Mesenchymal stem cell (in vitro differentiated cells and primary cell): ENCODE data around the gene HOGA1.

Experiments
- DNase-seq: peaks from one replicate; pipeline ENCODE4 v3.0.0-alpha.2; 2013
- H2AFZ ChIP-seq: one replicate; pipeline ENCODE4 v1.6.1; 2013; ENCODE audit warnings: low read depth, mild to moderate bottlenecking, control low read depth, inconsistent platforms, low read length, moderate library complexity
- H2AK5ac ChIP-seq: 2 replicates; pipeline ENCODE4 v1.6.1; 2013; ENCODE audit warnings: low read length, moderate library complexity, mild to moderate bottlenecking, inconsistent platforms; ENCODE audit not compliant: severe bottlenecking
- H2BK120ac ChIP-seq: one replicate; pipeline ENCODE4 v1.6.1; 2013; ENCODE audit warnings: low read depth, mild to moderate bottlenecking, inconsistent platforms, low read length, moderate library complexity
- H2BK12ac ChIP-seq, 2 experiments: one replicate each; pipeline ENCODE4 v1.6.1; 2013; ENCODE audit warnings: inconsistent platforms in 2 of 2, low read length in 2 of 2, mild to moderate bottlenecking in 2 of 2, moderate library complexity in 2 of 2, control low read depth in 1 of 2
- H2BK15ac ChIP-seq: one replicate; pipeline ENCODE4 v1.6.1; 2013; ENCODE audit warnings: mild to moderate bottlenecking, low read depth, inconsistent platforms; ENCODE audit not compliant: poor library complexity, severe bottlenecking
- H2BK5ac ChIP-seq: 2 replicates; pipeline ENCODE4 v1.6.1; 2013; ENCODE audit warnings: low read depth, mild to moderate bottlenecking, low read length, control low read depth, inconsistent platforms; ENCODE audit not compliant: poor library complexity, severe bottlenecking
- H3K14ac ChIP-seq, 2 experiments: one replicate each; pipeline ENCODE4 v1.6.1; 2013; ENCODE audit warnings: inconsistent platforms in 2 of 2, low read length in 2 of 2, control low read depth in 1 of 2, mild to moderate bottlenecking in 1 of 2, moderate library complexity in 1 of 2
- H3K18ac ChIP-seq, 2 experiments: one replicate each; pipeline ENCODE4 v1.6.1; 2013; ENCODE audit warnings: inconsistent platforms in 2 of 2, low read length in 2 of 2, control low read depth in 1 of 2, low read depth in 1 of 2, mild to moderate bottlenecking in 1 of 2
- H3K23ac ChIP-seq, 2 experiments: one replicate each; pipeline ENCODE4 v1.6.1; 2013; ENCODE audit warnings: inconsistent platforms in 2 of 2, low read length in 2 of 2, mild to moderate bottlenecking in 2 of 2, moderate library complexity in 2 of 2, control low read depth in 1 of 2
- H3K27ac ChIP-seq: 2 replicates; pipeline ENCODE4 v1.5.1; 2013; ENCODE audit warnings: mild to moderate bottlenecking, moderate library complexity, low read length, control low read depth, inconsistent platforms; ENCODE audit not compliant: poor library complexity, severe bottlenecking
- H3K27me3 ChIP-seq, 2 experiments: 2 replicates each; pipeline versions ENCODE4 v1.6.1 to v1.7.0; 2013; ENCODE audit warnings: low read length in 2 of 2, mild to moderate bottlenecking in 2 of 2, moderate library complexity in 2 of 2, control low read depth in 1 of 2, inconsistent platforms in 1 of 2; ENCODE audit not compliant: control insufficient read depth in 1 of 2, insufficient read depth in 1 of 2
- H3K36me3 ChIP-seq, 2 experiments: 2 replicates each; pipeline versions ENCODE4 v1.6.1 to v1.7.0; 2013; ENCODE audit warnings: low read length in 2 of 2, control low read depth in 1 of 2, inconsistent platforms in 1 of 2, low read depth in 1 of 2, mild to moderate bottlenecking in 1 of 2; ENCODE audit not compliant: insufficient read depth in 2 of 2, control insufficient read depth in 1 of 2
- H3K4ac ChIP-seq, 2 experiments: one replicate each; pipeline ENCODE4 v1.6.1; 2013; ENCODE audit warnings: inconsistent platforms in 2 of 2, low read length in 2 of 2, mild to moderate bottlenecking in 2 of 2, moderate library complexity in 2 of 2, control low read depth in 1 of 2, low read depth in 1 of 2
- H3K4me1 ChIP-seq: 2 replicates; pipeline ENCODE4 v1.6.1; 2013; ENCODE audit warnings: low read depth, low read length, control low read depth; ENCODE audit not compliant: control insufficient read depth, insufficient read depth
- H3K4me2 ChIP-seq: 2 replicates; pipeline ENCODE4 v1.6.1; 2013; ENCODE audit warnings: low read length, mild to moderate bottlenecking, inconsistent platforms; ENCODE audit not compliant: poor library complexity, severe bottlenecking
- H3K4me3 ChIP-seq, 2 experiments: 2 replicates each; pipeline versions ENCODE4 v1.5.1 to v1.7.0; 2013; ENCODE audit warnings: low read length in 2 of 2, mild to moderate bottlenecking in 2 of 2, control low read depth in 1 of 2, low read depth in 1 of 2; ENCODE audit not compliant: insufficient read depth in 1 of 2
- H3K79me1 ChIP-seq: replicated peaks from 2 replicates; pipeline ENCODE4 v1.6.1; 2013; ENCODE audit warnings: mild to moderate bottlenecking, control low read depth, low read length, inconsistent platforms; ENCODE audit not compliant: poor library complexity, severe bottlenecking
- H3K9ac ChIP-seq: 2 replicates; pipeline ENCODE4 v1.7.0; 2013; ENCODE audit warnings: mild to moderate bottlenecking, low read length, moderate library complexity
- H3K9me3 ChIP-seq: 2 replicates; pipeline ENCODE4 v1.7.0; 2013; ENCODE audit warnings: mild to moderate bottlenecking, low read length; ENCODE audit not compliant: control insufficient read depth
- H4K8ac ChIP-seq: one replicate; pipeline ENCODE4 v1.6.1; 2013; ENCODE audit warnings: inconsistent platforms, mild to moderate bottlenecking, low read length, moderate library complexity
- H4K91ac ChIP-seq: one replicate; pipeline ENCODE4 v1.6.1; 2013; ENCODE audit warnings: mild to moderate bottlenecking, low read length, inconsistent platforms
- WGBS: methylation state at CpG from one replicate; pipeline ENCODE4 v1.1.7; 2013; ENCODE audit warnings: mixed read lengths; 5-methylcytosine and 5-hydroxymethylcytosine counted together

Gene HOGA1

DNA sequence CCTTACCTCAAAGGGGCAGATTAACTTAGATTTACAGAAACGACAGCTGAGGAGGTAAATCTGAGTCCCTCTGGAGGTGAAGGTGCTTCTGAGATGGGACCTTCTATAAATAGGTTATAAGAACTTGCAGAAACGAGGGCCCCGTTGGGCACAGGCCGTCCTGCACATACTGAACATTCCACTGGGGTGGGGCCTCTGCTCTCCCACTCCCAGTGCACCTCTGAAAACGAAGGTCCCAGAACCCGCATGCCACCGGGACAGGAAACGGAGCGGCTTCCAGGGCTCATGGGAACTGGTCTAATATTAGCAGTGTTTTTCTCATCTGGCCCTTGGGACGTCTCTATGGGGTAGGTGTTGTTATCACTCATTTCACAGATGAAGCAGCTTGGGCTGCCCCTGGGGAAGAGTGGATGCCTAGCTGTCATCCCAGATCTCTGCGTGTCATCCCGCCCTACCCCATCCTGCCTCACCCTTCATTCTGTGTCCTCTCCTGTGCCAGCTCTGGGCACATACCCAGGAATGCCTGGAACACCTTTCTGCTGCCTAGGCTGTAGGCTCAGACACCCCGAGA lies 24.9 kb downstream of the HOGA1 start:
- H3K9ac ChIP-seq = no peak overlapping the region
- no peak overlapping the region for H3K18ac ChIP-seq
- H2BK5ac ChIP-seq = no peak overlapping the region
- H3K79me1 ChIP-seq = peaks cover 4% of the 10 kb centered on the region
- no peak overlapping the region for H2BK120ac ChIP-seq
- no peak overlapping the region for H4K91ac ChIP-seq
- no peak overlapping the region for H2AFZ ChIP-seq
- H2BK15ac ChIP-seq = peak overlapping the region; percentile 13
- peak overlapping the region; percentile 29 for H2AK5ac ChIP-seq
- no peak overlapping the region for H4K8ac ChIP-seq
- no peak overlapping the region for H3K4ac ChIP-seq
- no peaks in the 10 kb centered on the region for H3K27me3 ChIP-seq
- H3K9me3 ChIP-seq = no peaks in the 10 kb centered on the region
- no peak overlapping the region for H3K27ac ChIP-seq
- H3K4me3 ChIP-seq = no peak overlapping the region
- DNase-seq = no peak
- WGBS = 84% methylated on average over 13 of the region's 13 CpGs
- H3K4me2 ChIP-seq = no peak overlapping the region
- H3K23ac ChIP-seq = no peak overlapping the region
- H3K14ac ChIP-seq = no peak overlapping the region
- H2BK12ac ChIP-seq = no peak overlapping the region
- H3K4me1 ChIP-seq = peaks cover 9% of the 10 kb centered on the region
- peaks cover 0 to 9% of the 10 kb centered on the region in 2 experiments for H3K36me3 ChIP-seq

- no peak for DNase-seq
- WGBS = 83% methylated on average over 7 of the region's 12 CpGs
Observed at GRCh38 chr10:97611473-97611872, 27.3 kb downstream of the HOGA1 start.

DNA sequence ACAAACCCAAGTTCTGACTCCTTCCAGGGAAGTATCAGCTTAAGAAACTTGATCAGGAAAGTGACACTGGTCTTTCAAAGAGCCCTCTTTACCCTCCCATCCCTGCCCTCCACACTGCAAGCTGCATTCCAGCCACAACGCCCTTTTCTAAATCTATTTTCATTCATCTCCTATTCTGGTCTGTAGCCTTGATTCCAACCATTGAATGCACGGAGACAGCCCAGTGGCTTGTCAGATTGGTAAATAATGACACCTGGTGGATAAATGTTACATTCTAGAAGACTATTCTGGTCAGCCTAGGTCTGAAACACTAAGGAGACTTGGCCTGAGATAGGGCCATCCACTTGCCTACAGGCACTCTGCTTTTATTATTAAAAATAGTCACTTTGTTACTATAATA lies 28.2 kb downstream of the HOGA1 start:
- Histone ChIP-seq H3K23ac (no peak overlapping the region), H4K8ac (no peak overlapping the region), H2BK120ac (no peak overlapping the region), H3K27ac (no peak overlapping the region), H2AFZ (no peak overlapping the region), H2AK5ac (no peak overlapping the region), H3K36me3 (peaks cover 13 to 18% of the 10 kb centered on the region in 2 experiments), H3K4ac (no peak overlapping the region), H3K4me3 (no peak overlapping the region), H3K4me2 (no peak overlapping the region), H2BK5ac (no peak overlapping the region), H3K4me1 (peaks cover 5% of the 10 kb centered on the region), H3K18ac (no peak overlapping the region), H4K91ac (no peak overlapping the region), H2BK12ac (no peak overlapping the region), H3K9me3 (no peaks in the 10 kb centered on the region), H3K9ac (no peak overlapping the region), H2BK15ac (no peak overlapping the region), H3K79me1 (no peaks in the 10 kb centered on the region), H3K27me3 (no peaks in the 10 kb centered on the region), H3K14ac (no peak overlapping the region)
- WGBS = 100% methylated on average over 1 of the region's 2 CpGs
- peak; percentile 51 for DNase-seq

More at GRCh38 chr10:97611473-97611872, 27.3 kb downstream of the HOGA1 start:
- Histone ChIP-seq H3K23ac (no peak overlapping the region), H3K4me1 (peaks cover 9% of the 10 kb centered on the region), H4K91ac (no peak overlapping the region), H3K9me3 (no peaks in the 10 kb centered on the region), H3K4me2 (no peak overlapping the region), H3K14ac (no peak overlapping the region), H2BK15ac (no peak overlapping the region), H2AFZ (no peak overlapping the region), H3K18ac (no peak overlapping the region), H2BK5ac (no peak overlapping the region), H2AK5ac (peak overlapping the region; percentile 8), H4K8ac (no peak overlapping the region), H3K9ac (no peak overlapping the region), H3K27me3 (no peaks in the 10 kb centered on the region), H3K79me1 (peaks cover 4% of the 10 kb centered on the region), H2BK120ac (no peak overlapping the region), H2BK12ac (no peak overlapping the region), H3K36me3 (peaks cover 11 to 16% of the 10 kb centered on the region in 2 experiments), H3K4me3 (no peak overlapping the region), H3K4ac (no peak overlapping the region), H3K27ac (no peak overlapping the region)

- Histone ChIP-seq H3K4me3 (no peak overlapping the region), H3K36me3 (peaks cover 8 to 23% of the 10 kb centered on the region in 2 experiments), H2BK120ac (no peak overlapping the region), H2BK12ac (no peak overlapping the region), H3K27ac (no peak overlapping the region), H2BK15ac (no peak overlapping the region), H2AK5ac (no peak overlapping the region), H3K9ac (no peak overlapping the region), H3K18ac (no peak overlapping the region), H4K8ac (no peak overlapping the region), H3K27me3 (no peaks in the 10 kb centered on the region), H4K91ac (no peak overlapping the region), H2BK5ac (no peak overlapping the region), H3K79me1 (peaks cover 1% of the 10 kb centered on the region), H3K9me3 (no peaks in the 10 kb centered on the region), H3K4ac (no peak overlapping the region), H3K4me2 (no peak overlapping the region), H3K4me1 (no peaks in the 10 kb centered on the region), H2AFZ (no peak overlapping the region), H3K14ac (no peak overlapping the region), H3K23ac (no peak overlapping the region)
- no peak for DNase-seq
- WGBS = 100% methylated on average over 1 of the region's 4 CpGs
Observed at GRCh38 chr10:97618285-97618684, 34.1 kb downstream of the HOGA1 start.
